Suppressor macrophage treated with lipopolysaccharide for 4 hours (primary cell): ENCODE measurements around the gene TMEM95.

ENCODE experiments used
- DNase-seq: peaks from one replicate; pipeline ENCODE4 v3.0.0-alpha.2; 2020

TMEM95 gene

GRCh38 chr17:7406235-7406825 is 51.4 kb downstream of the TMEM95 start:
- DNase-seq, result no peak
